Measurements from ENCODE around the gene GLIPR2. TPM values are rescaled to one million over a fixed set of nuclear protein-coding genes. Genes with fewer than 3 reads are reported as not detected.

GLIPR2 gene
- total and polyA plus RNA-seq, 9 donors: 8.3 to 34.6 (median 16.0) TPM

GRCh38 chr9:36142510-36143244 lies 6.1 kb downstream of the GLIPR2 start:
- DNase-seq: no peak
- Histone ChIP-seq H3K4me1 (ENCODE audit: insufficient read depth) (peaks cover 11% of the 10 kb centered on the region), H3K36me3 (no peaks in the 10 kb centered on the region), H3K27ac (peak overlapping the region; percentile 33 to 39), H3K27me3 (no peaks in the 10 kb centered on the region), H3K9me3 (no peaks in the 10 kb centered on the region), H3K4me3 (no peak overlapping the region)
- WGBS, 3 donors: 41 to 48% (median 47%) methylated on average over 12 of the region's 12 CpGs
- TF ChIP-seq CTCF (IDR thresholded peaks at IDR 0.05): no peak
- TF ChIP-seq POLR2A (IDR thresholded peaks at IDR 0.05): no peak
- TF ChIP-seq EP300 (IDR thresholded peaks at IDR 0.05): no peak
- intact Hi-C loops (cut with DNase I): no loop called here

- no peak for DNase-seq
- Histone ChIP-seq H3K4me1 (ENCODE audit: insufficient read depth) (peaks cover 9% of the 10 kb centered on the region), H3K36me3 (no peaks in the 10 kb centered on the region), H3K4me3 (no peak overlapping the region), H3K27me3 (no peaks in the 10 kb centered on the region), H3K9me3 (no peaks in the 10 kb centered on the region), H3K27ac (peak overlapping the region; percentile 33 to 39)
- intact Hi-C loops (cut with DNase I): no loop called here
- 81 to 82% (median 82%) methylated on average over 13 of the region's 13 CpGs for WGBS, 3 donors
- TF ChIP-seq EP300 (IDR thresholded peaks at IDR 0.05) (no peak), POLR2A (IDR thresholded peaks at IDR 0.05) (no peak), CTCF (IDR thresholded peaks at IDR 0.05) (no peak)
Measured at GRCh38 chr9:36143245-36143641, 6.7 kb downstream of the GLIPR2 start.

GRCh38 chr9:36144309-36145232 lies 8.0 kb downstream of the GLIPR2 start:
- Histone ChIP-seq H3K36me3 (no peaks in the 10 kb centered on the region), H3K27me3 (no peaks in the 10 kb centered on the region), H3K4me1 (ENCODE audit: insufficient read depth) (peaks cover 17% of the 10 kb centered on the region), H3K4me3 (no peak overlapping the region), H3K27ac (no peak overlapping the region), H3K9me3 (no peaks in the 10 kb centered on the region)
- intact Hi-C loops (cut with DNase I): no loop called here
- WGBS, 3 donors: 94% methylated on average over 12 of the region's 12 CpGs
- DNase-seq: no peak
- no peak for TF ChIP-seq CTCF (IDR thresholded peaks at IDR 0.05)
- TF ChIP-seq EP300 (IDR thresholded peaks at IDR 0.05): no peak
- TF ChIP-seq POLR2A (IDR thresholded peaks at IDR 0.05): no peak

- WGBS, 3 donors: 93 to 99% (median 97%) methylated on average over 4 of the region's 4 CpGs
- no peak overlapping the region for H3K27ac ChIP-seq
- H3K4me1 ChIP-seq (ENCODE audit: insufficient read depth): peaks cover 18% of the 10 kb centered on the region
- TF ChIP-seq CTCF (IDR thresholded peaks at IDR 0.05) (no peak), POLR2A (IDR thresholded peaks at IDR 0.05) (no peak), EP300 (IDR thresholded peaks at IDR 0.05) (no peak)
- H3K4me3 ChIP-seq: no peak overlapping the region
- DNase-seq: no peak
- intact Hi-C loops (cut with DNase I): no loop called here
- no peaks in the 10 kb centered on the region for H3K36me3 ChIP-seq
- no peaks in the 10 kb centered on the region for H3K9me3 ChIP-seq
- H3K27me3 ChIP-seq: no peaks in the 10 kb centered on the region
Measured at GRCh38 chr9:36145970-36146369, 9.4 kb downstream of the GLIPR2 start.

Data from ovary (tissue), 9 donors.